Vagina (tissue), 2 donors: ENCODE results near the gene SLC25A51.

Source experiments
- CTCF ChIP-seq, 3 experiments: fragments of 450-650 bp in 2 of 3; fragments of 200-600 bp in 1 of 3; sonication (generic) in 1 of 3; IDR thresholded peaks; one replicate each; pipeline ENCODE4 v1.5.1; 2017 to 2019; ENCODE audit warnings: antibody characterized with exemption in 3 of 3, mild to moderate bottlenecking in 2 of 3, moderate library complexity in 2 of 3
- POLR2A ChIP-seq, 2 donors: fragments of 450-650 bp; IDR thresholded peaks; one replicate each; pipeline ENCODE4 v1.6.1; 2017; ENCODE audit warnings: antibody characterized with exemption in 2 of 2, mild to moderate bottlenecking in 2 of 2, moderate library complexity in 2 of 2

GRCh38 chr9:37916471-37917312, 12.8 kb upstream of the SLC25A51 start:
- TF ChIP-seq CTCF (IDR thresholded peaks at IDR 0.05) (no peak), POLR2A (IDR thresholded peaks at IDR 0.05) (no peak)
